BJ (cell line): Measurements from ENCODE around the gene ZFP36L2. TPM values are rescaled to one million over a fixed set of nuclear protein-coding genes. Genes with fewer than 3 reads are reported as not detected.

Experiments
- CTCF ChIA-PET: fragments of 350-600 bp; formaldehyde crosslinking; extraction: SDS; loops from one replicate; lab custom pipeline; 2021; ENCODE audit warnings: antibody characterized with exemption, inconsistent platforms; lab: Yijun Ruan, JAX
- POLR2A ChIA-PET: fragments of 300-600 bp; sonication (Branson Sonifier 250); formaldehyde crosslinking; extraction: SDS; loops from one replicate; lab custom pipeline; 2021; ENCODE audit warnings: antibody characterized with exemption; lab: Charles Lee
- DNase-seq: peaks from one replicate; pipeline ENCODE4 v3.0.0-alpha.2; 2011; ENCODE audit warnings: low read depth
- H3K27me3 ChIP-seq: 2 replicates; pipeline ENCODE4 v1.6.0; 2011; ENCODE audit warnings: low read length; ENCODE audit not compliant: control insufficient read depth, insufficient read depth
- H3K36me3 ChIP-seq: 2 replicates; pipeline ENCODE4 v1.5.1; 2011; ENCODE audit warnings: low read length; ENCODE audit not compliant: control insufficient read depth, insufficient read depth
- H3K4me3 ChIP-seq: 2 replicates; pipeline ENCODE4 v1.5.1; 2011; ENCODE audit warnings: low read depth, mild to moderate bottlenecking, control low read depth, low read length
- polyA plus RNA-seq: library from polyadenylated mRNA; depleted of rRNA; stranded (reverse); fragments of >200 nt; gene quantifications from 2 replicates; pipeline ENCODE4 v1.2.3, GENCODE V29; 2011
- TF ChIP-seq, protein P1 (sequence below): IDR thresholded peaks from 2 replicates; pipeline ENCODE4 v1.5.1; 2011; ENCODE audit warnings: low read depth, mild to moderate bottlenecking, control low read depth, inconsistent platforms, low read length, moderate library complexity; ENCODE audit not compliant: insufficient read depth

ZFP36L2 gene
- polyA plus RNA-seq, 1 experiment = 4.0 TPM

GRCh38 chr2:43266711-43267111 is 40.3 kb upstream of the ZFP36L2 start:
- TF ChIP-seq, protein P1, sequence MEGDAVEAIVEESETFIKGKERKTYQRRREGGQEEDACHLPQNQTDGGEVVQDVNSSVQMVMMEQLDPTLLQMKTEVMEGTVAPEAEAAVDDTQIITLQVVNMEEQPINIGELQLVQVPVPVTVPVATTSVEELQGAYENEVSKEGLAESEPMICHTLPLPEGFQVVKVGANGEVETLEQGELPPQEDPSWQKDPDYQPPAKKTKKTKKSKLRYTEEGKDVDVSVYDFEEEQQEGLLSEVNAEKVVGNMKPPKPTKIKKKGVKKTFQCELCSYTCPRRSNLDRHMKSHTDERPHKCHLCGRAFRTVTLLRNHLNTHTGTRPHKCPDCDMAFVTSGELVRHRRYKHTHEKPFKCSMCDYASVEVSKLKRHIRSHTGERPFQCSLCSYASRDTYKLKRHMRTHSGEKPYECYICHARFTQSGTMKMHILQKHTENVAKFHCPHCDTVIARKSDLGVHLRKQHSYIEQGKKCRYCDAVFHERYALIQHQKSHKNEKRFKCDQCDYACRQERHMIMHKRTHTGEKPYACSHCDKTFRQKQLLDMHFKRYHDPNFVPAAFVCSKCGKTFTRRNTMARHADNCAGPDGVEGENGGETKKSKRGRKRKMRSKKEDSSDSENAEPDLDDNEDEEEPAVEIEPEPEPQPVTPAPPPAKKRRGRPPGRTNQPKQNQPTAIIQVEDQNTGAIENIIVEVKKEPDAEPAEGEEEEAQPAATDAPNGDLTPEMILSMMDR = no peak
- ChIA-PET POLR2A (no interaction called here), CTCF (interaction anchor here (0.6 to 1.0 kb wide), 3 partner anchors 14 to 212 kb away, joined by 3 to 4 read pairs (median 4); no protein-coding TSS in a partner anchor)
- H3K27me3 ChIP-seq = no peaks in the 10 kb centered on the region
- H3K4me3 ChIP-seq = no peak overlapping the region
- no peaks in the 10 kb centered on the region for H3K36me3 ChIP-seq
- no peak for DNase-seq

GRCh38 chr2:43265421-43265820 is 39.0 kb upstream of the ZFP36L2 start:
- no peaks in the 10 kb centered on the region for H3K27me3 ChIP-seq
- POLR2A ChIA-PET = no interaction called here
- no peak for DNase-seq
- TF ChIP-seq, protein P1 = no peak
- CTCF ChIA-PET = interaction anchor here (0.9 kb wide), 1 partner anchor 54 kb away, joined by 3 read pairs; no protein-coding TSS in a partner anchor
- H3K36me3 ChIP-seq = no peaks in the 10 kb centered on the region
- H3K4me3 ChIP-seq = no peak overlapping the region

DNA sequence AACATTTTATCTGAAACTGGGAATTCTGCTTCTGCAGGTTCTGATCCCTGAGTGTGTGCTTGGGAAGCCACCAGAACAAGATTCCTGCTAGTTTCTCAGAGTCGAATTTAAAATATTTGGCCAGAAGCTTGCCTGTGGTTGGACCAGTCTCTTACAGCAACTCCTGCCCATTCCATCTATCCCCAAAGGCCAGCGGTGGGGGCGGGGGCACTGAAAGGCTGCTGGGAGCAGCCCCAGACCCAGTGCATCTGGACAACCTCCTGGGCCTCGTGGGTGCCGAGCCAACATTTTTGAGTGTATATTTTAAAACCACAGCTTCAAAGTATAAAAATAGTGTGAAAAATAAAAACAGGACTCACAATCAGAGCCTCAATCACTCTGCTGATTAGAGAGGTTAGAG is 38.6 kb upstream of the ZFP36L2 start:
- DNase-seq = no peak
- CTCF ChIA-PET = interaction anchor here (0.5 to 1.5 kb wide), 3 partner anchors 36 to 133 kb away, joined by 3 to 4 read pairs (median 3); no protein-coding TSS in a partner anchor
- Histone ChIP-seq H3K27me3 (no peaks in the 10 kb centered on the region), H3K36me3 (no peaks in the 10 kb centered on the region), H3K4me3 (no peak overlapping the region)
- POLR2A ChIA-PET = no interaction called here
- TF ChIP-seq, protein P1 = no peak

- DNase-seq = no peak
- CTCF ChIA-PET = interaction anchor here (1.1 kb wide), 1 partner anchor 14 kb away, joined by 3 read pairs; no protein-coding TSS in a partner anchor
These were observed 36.5 kb upstream of the ZFP36L2 start for GRCh38 chr2:43262951-43263350.

GRCh38 chr2:43262239-43262638 is 35.8 kb upstream of the ZFP36L2 start:
- TF ChIP-seq, protein P1 = no peak
- H3K36me3 ChIP-seq = no peaks in the 10 kb centered on the region
- DNase-seq = no peak
- ChIA-PET POLR2A (no interaction called here), CTCF (no interaction called here)
- H3K4me3 ChIP-seq = no peak overlapping the region
- no peaks in the 10 kb centered on the region for H3K27me3 ChIP-seq

More at GRCh38 chr2:43262951-43263350, 36.5 kb upstream of the ZFP36L2 start:
- Histone ChIP-seq H3K4me3 (no peak overlapping the region), H3K36me3 (no peaks in the 10 kb centered on the region), H3K27me3 (no peaks in the 10 kb centered on the region)
- POLR2A ChIA-PET = no interaction called here
- TF ChIP-seq, protein P1 = no peak
